KG1 (cell line): ENCODE results near the gene ITGB2.

Source experiments
- DNase-seq: peaks from one replicate; lab custom pipeline; 2025; lab: John Stamatoyannopoulos, UW

The ITGB2 gene

DNA sequence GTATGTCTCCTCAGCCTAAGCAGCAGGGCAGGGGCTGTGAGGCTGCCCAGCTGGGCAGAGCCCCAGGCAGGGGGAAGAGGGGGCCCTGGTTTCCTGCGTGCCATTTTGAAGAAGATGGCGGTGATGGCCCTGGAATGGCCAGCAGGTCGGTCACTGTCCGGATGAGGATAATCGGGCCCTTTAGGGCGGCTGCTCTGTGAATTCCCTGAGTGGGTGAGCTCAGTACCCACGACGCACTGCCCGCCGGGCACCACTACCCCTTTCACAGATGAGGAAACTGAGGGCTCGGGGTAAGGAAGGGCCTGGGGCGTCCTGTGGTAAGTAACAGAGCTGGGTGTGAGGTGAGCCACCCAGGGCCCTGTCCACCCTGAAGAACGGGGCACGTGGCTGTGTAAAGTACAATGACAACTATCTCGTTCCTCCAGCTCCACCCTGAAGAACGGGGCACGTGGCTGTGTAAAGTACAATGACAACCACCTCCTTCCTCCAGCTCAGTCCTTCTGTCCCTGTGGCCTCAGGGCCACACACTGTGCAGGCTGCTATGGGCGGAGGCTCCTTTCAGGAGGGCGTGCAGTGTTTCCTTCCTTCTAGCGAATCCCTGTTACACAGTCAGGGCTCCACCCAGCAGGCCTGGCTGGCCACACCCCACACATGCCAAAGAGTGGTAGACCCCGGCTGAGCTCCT, 23.2 kb downstream of the ITGB2 start:
- no peak for DNase-seq

- DNase-seq, result no peak
Observed at GRCh38 chr21:44896561-44897286, 24.0 kb downstream of the ITGB2 start.

- no peak for DNase-seq
Observed at GRCh38 chr21:44895859-44896258, 24.8 kb downstream of the ITGB2 start.

- no peak for DNase-seq
Observed at GRCh38 chr21:44894687-44895302, 25.9 kb downstream of the ITGB2 start.

- no peak for DNase-seq
Observed at GRCh38 chr21:44893948-44894656, 26.6 kb downstream of the ITGB2 start.

- no peak for DNase-seq
Observed at GRCh38 chr21:44893278-44893556, 27.5 kb downstream of the ITGB2 start.

DNA sequence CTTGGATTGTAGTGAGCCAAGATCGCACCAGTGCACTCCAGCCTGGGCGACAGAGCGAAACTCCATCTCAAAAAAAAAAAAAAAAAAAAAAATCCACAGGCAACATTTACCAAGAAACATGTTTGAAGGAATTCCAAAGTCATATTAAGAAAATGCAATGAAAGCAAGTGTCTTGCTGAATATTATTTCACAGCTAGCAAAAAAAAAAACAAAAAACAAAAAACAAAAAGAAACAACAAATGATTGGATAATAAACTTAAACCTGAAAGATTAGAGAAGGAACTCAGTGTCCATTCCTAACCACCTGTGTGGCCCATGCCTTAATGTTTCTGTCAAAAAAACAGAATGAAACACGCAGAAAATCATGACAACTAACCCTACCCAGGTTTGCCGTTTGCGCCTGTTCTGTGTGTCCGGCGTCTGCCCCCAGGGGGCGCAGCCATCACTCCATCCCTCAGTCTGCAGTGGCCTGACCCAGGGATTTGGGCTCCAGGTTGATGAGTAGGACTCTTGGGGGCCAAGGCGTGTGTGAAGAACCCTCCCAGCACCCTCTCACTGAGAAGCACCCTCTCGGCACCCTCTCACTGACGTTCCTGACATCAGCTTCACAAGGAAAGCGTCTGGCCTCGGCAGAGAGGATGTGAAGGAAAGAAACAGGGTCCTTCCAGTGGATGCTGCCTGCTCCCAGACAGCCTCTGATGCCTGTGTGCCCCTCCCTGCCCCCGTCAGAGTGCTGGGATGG, 28.0 kb downstream of the ITGB2 start:
- peak; percentile 39 for DNase-seq

DNA sequence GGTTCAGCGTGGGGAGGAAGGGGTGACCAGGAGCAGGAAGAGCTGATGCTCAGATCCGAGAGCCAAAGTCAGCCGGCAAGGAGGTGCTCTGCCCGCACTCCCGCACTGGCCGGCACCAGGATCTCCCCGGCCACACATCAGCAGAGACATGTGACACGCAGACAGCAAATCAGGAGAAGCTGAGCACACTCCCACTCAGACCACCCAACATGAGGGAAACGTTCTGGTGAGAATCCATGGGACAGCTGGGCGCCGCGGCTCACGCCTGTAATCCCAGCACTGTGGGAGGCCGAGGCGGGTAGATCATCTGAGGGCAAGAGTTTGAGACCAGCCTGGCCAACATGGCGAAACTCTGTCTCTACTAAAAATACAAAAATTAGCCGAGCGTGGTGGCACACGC, 28.6 kb downstream of the ITGB2 start:
- DNase-seq, result no peak

DNA sequence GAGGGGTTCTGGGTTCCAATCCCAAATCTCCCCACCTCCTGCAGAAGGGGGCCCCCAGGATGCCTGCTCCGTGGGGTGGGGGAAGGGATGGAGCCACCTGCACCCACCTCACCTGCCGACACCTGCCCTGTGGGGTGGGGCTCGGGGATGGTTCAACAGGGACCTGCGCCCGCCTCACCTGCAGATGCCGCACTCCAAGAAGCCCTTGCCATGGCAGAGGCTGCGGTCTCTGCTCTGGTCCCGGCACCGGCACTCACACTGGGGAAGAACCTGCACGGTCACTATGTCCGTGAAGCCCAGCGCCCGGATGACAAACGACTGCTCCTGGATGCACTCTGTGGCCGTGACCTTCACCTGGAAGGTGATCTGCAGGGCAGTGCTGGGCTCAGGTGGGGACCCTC, 29.1 kb downstream of the ITGB2 start:
- DNase-seq, result no peak

- DNase-seq, result no peak
Observed at GRCh38 chr21:44890961-44891541, 29.6 kb downstream of the ITGB2 start.

GRCh38 chr21:44890338-44890931, 30.3 kb downstream of the ITGB2 start:
- DNase-seq, result no peak

- DNase-seq, result no peak
Observed at GRCh38 chr21:44889625-44890337, 30.9 kb downstream of the ITGB2 start.

- DNase-seq, result no peak
Observed at GRCh38 chr21:44888581-44889550, 31.8 kb downstream of the ITGB2 start.

- no peak for DNase-seq
Observed at GRCh38 chr21:44887807-44888580, 32.7 kb downstream of the ITGB2 start.

DNA sequence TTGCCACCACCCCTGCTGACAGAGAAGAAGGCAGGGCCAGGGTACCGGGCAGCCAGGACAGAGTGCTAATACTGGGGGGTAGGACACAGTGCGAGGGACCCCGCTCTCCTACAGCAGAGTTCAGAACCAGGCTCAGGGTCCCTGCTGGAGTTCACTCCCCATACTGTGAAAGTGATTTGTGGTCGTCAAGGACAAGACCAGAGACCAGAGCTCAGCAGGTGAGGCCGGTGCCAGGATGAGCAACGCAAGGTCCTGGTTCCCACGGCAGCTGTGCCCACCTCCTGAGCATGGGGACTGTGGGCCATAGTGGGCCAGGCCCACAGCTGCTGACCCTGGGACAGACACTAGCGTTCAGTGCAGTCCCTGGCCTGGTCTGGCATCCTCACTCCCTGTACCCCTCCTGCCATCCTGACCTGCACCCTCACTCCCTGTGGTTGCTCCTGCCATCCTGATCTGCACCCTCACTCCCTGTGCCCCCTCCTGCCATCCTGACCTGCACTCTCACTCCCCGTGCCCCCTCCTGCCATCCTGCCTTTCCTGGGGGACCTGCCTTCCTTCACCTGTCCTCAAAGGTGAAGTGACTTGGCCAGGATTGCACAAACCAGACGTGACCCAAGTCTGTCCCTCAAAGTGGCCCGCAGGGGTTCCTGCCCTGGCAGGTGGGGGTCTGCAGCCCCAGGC, 33.4 kb downstream of the ITGB2 start:
- DNase-seq, result no peak

GRCh38 chr21:44886113-44887075, 34.3 kb downstream of the ITGB2 start:
- no peak for DNase-seq

- no peak for DNase-seq
Observed at GRCh38 chr21:44885615-44886014, 35.1 kb downstream of the ITGB2 start.
